Testis (tissue), 2 donors: Measurements from ENCODE around the gene BMPR1B.

ENCODE experiments used
- CTCF ChIP-seq, 3 experiments: fragments of 450-650 bp in 2 of 3; fragments of 200-600 bp in 1 of 3; sonication (generic) in 1 of 3; IDR thresholded peaks; one replicate each; pipeline ENCODE4 v1.5.1; 2016 to 2019; ENCODE audit warnings: antibody characterized with exemption in 3 of 3, mild to moderate bottlenecking in 2 of 3, moderate library complexity in 1 of 3
- POLR2A ChIP-seq: fragments of 450-650 bp; IDR thresholded peaks from one replicate; pipeline ENCODE4 v1.6.1; 2017; ENCODE audit warnings: antibody characterized with exemption, mild to moderate bottlenecking, moderate library complexity

- TF ChIP-seq CTCF (IDR thresholded peaks at IDR 0.05) (no peak), POLR2A (no peak)
Observed at GRCh38 chr4:95080969-95081368, 323.2 kb downstream of the BMPR1B start.
